ENCODE results near the gene ARSJ.

The ARSJ gene

GRCh38 chr4:113982181-113982580 lies 2.7 kb upstream of the ARSJ start:
- no peak for DNase-seq

- DNase-seq = no peak
These were observed 2.1 kb upstream of the ARSJ start for GRCh38 chr4:113981591-113981990.

- no peak for DNase-seq
These were observed 613 bp upstream of the ARSJ start for GRCh38 chr4:113979905-113980615.

GRCh38 chr4:113978561-113979147 lies 793 bp downstream of the ARSJ start:
- DNase-seq = no peak

- no peak for DNase-seq
These were observed 1.3 kb downstream of the ARSJ start for GRCh38 chr4:113978105-113978504.

- no peak for DNase-seq
These were observed 2.0 kb downstream of the ARSJ start for GRCh38 chr4:113977526-113977855.

- no peak for DNase-seq
These were observed 2.5 kb downstream of the ARSJ start for GRCh38 chr4:113976741-113977525.

GRCh38 chr4:113975578-113975977 lies 3.9 kb downstream of the ARSJ start:
- no peak for DNase-seq

- DNase-seq = no peak
These were observed 5.0 kb downstream of the ARSJ start for GRCh38 chr4:113974467-113974866.

- peak; percentile 6 for DNase-seq
These were observed 6.1 kb downstream of the ARSJ start for GRCh38 chr4:113973345-113973744.

- no peak for DNase-seq
These were observed 6.7 kb downstream of the ARSJ start for GRCh38 chr4:113972781-113973180.

GRCh38 chr4:113971706-113972360 lies 7.6 kb downstream of the ARSJ start:
- no peak for DNase-seq

- no peak for DNase-seq
These were observed 9.6 kb downstream of the ARSJ start for GRCh38 chr4:113969709-113970334.

- DNase-seq = no peak
These were observed 11.0 kb downstream of the ARSJ start for GRCh38 chr4:113968473-113968872.

- no peak for DNase-seq
These were observed 11.8 kb downstream of the ARSJ start for GRCh38 chr4:113967687-113968086.

GRCh38 chr4:113962719-113963265 lies 16.7 kb downstream of the ARSJ start:
- DNase-seq = no peak

GRCh38 chr4:113962016-113962347 lies 17.5 kb downstream of the ARSJ start:
- no peak for DNase-seq

- DNase-seq = no peak
These were observed 18.6 kb downstream of the ARSJ start for GRCh38 chr4:113960684-113961321.

GRCh38 chr4:113959539-113959937 lies 19.9 kb downstream of the ARSJ start:
- DNase-seq = no peak

GRCh38 chr4:113958766-113959538 lies 20.5 kb downstream of the ARSJ start:
- peak; percentile 85 for DNase-seq

- no peak for DNase-seq
These were observed 21.5 kb downstream of the ARSJ start for GRCh38 chr4:113957956-113958355.

- no peak for DNase-seq
These were observed 23.5 kb downstream of the ARSJ start for GRCh38 chr4:113955948-113956347.

Measured in SHP77 treated with DMSO at 0.1 percent for 48 hours (cell line).